HCT116 (cell line): ENCODE results near the gene DOLPP1. TPM values are rescaled to one million over a fixed set of nuclear protein-coding genes. Genes with fewer than 3 reads are reported as not detected.

Experiments used
- ATAC-seq: fragments of 200-7000 bp; cut with Tn5 transposase; 2 replicates; pipeline ENCODE4 v1.9.1; 2020; ENCODE audit warnings: mild to moderate bottlenecking, moderate library complexity
- BruUV-seq: library from RNA; stranded (reverse); fragments of 400-500 nt; replicated peaks from 2 replicates; lab custom pipeline; 2021; lab: Mats Ljungman, UMichigan
- CTCF ChIA-PET: fragments of 300-600 bp; sonication (Branson Sonifier 250); formaldehyde crosslinking; loops from one replicate; lab custom pipeline; 2021; ENCODE audit warnings: antibody characterized with exemption; lab: Charles Lee
- POLR2A ChIA-PET: fragments of 300-600, 350-600 bp; sonication (Branson Sonifier 250); formaldehyde crosslinking; loops from one replicate; lab custom pipeline; 2021; ENCODE audit warnings: antibody characterized with exemption; lab: Charles Lee
- RAD21 ChIA-PET, 2 experiments: fragments of 300-600 bp; sonication (Branson Sonifier 250); formaldehyde crosslinking; loops; one replicate each; lab custom pipeline; 2023; ENCODE audit warnings: low total read pairs in 2 of 2; ENCODE audit not compliant: uncharacterized antibody in 2 of 2, unreplicated experiment in 2 of 2, low non-redundant PET in 1 of 2; lab: Charles Lee
- DNase-seq: peaks from one replicate; pipeline ENCODE4 v3.0.0-alpha.2; 2010; ENCODE audit warnings: low read depth, low spot score
- H2AFZ ChIP-seq: fragments of 200-600 bp; shearing (Covaris generic), sonication (generic); 2 replicates; pipeline ENCODE4 v1.6.1; 2017; ENCODE audit warnings: low read depth, mixed run types, mixed read lengths, antibody characterized with exemption, low read length; ENCODE audit not compliant: poor library complexity, severe bottlenecking
- H3K27ac ChIP-seq: 2 replicates; pipeline ENCODE4 v1.5.1; 2012; ENCODE audit warnings: low read depth, low read length
- H3K27me3 ChIP-seq: fragments of 200-600 bp; sonication (generic); 2 replicates; pipeline ENCODE4 v1.6.1; 2016; ENCODE audit warnings: mixed run types, low read length, mixed read lengths; ENCODE audit not compliant: insufficient read depth
- H3K36me3 ChIP-seq, 2 experiments: fragments of 200-500 bp in 1 of 2; fragments of 200-600 bp in 1 of 2; sonication (Bioruptor generic) in 1 of 2; sonication (generic) in 1 of 2; 2 replicates each; pipeline versions ENCODE4 v1.5.1 to v1.6.1; 2014 to 2016; ENCODE audit warnings: low read length in 2 of 2, inconsistent platforms in 1 of 2, mixed read lengths in 1 of 2, mixed run types in 1 of 2; ENCODE audit not compliant: insufficient read depth in 2 of 2, control insufficient read depth in 1 of 2
- H3K4me1 ChIP-seq, 2 experiments: fragments of 200-600 bp in 1 of 2; sonication (generic) in 1 of 2; 2 replicates each; pipeline versions ENCODE4 v1.5.1 to v1.6.1; 2012 to 2017; ENCODE audit warnings: low read length in 2 of 2, inconsistent platforms in 1 of 2, mild to moderate bottlenecking in 1 of 2, mixed read lengths in 1 of 2, mixed run types in 1 of 2, moderate library complexity in 1 of 2; ENCODE audit not compliant: insufficient read depth in 2 of 2, control insufficient read depth in 1 of 2
- H3K4me2 ChIP-seq: fragments of 200-600 bp; sonication (generic); 2 replicates; pipeline ENCODE4 v1.6.1; 2017; ENCODE audit warnings: mixed run types, low read length, mixed read lengths
- H3K4me3 ChIP-seq, 2 experiments: fragments of 200-600 bp in 1 of 2; sonication (generic) in 1 of 2; replicated peaks in 1 of 2; 2 replicates each; pipeline ENCODE4 v1.5.1; 2011 to 2016; ENCODE audit warnings: low read length in 2 of 2, control low read depth in 1 of 2, low read depth in 1 of 2, mild to moderate bottlenecking in 1 of 2, mixed read lengths in 1 of 2, mixed run types in 1 of 2
- H3K79me2 ChIP-seq: fragments of 200-600 bp; sonication (generic); 2 replicates; pipeline ENCODE4 v1.6.1; 2017; ENCODE audit warnings: mild to moderate bottlenecking, mixed run types, low read length, moderate library complexity, mixed read lengths; ENCODE audit not compliant: insufficient read depth
- H3K9ac ChIP-seq: fragments of 200-600 bp; sonication (generic); 2 replicates; pipeline ENCODE4 v1.6.1; 2016; ENCODE audit warnings: low read length, mixed read lengths
- H3K9me2 ChIP-seq: fragments of 200-600 bp; sonication (generic), shearing (Covaris generic); 2 replicates; pipeline ENCODE4 v1.6.1; 2017; ENCODE audit warnings: mixed run types, mild to moderate bottlenecking, moderate library complexity; ENCODE audit not compliant: insufficient read depth
- H3K9me3 ChIP-seq, 2 experiments: fragments of 200-500 bp in 1 of 2; fragments of 200-600 bp in 1 of 2; sonication (Bioruptor generic) in 1 of 2; sonication (generic) in 1 of 2; 2 replicates each; pipeline ENCODE4 v1.6.1; 2014 to 2017; ENCODE audit warnings: low read length in 2 of 2, mixed read lengths in 2 of 2, inconsistent platforms in 1 of 2, low read depth in 1 of 2, mild to moderate bottlenecking in 1 of 2, mixed run types in 1 of 2, moderate library complexity in 1 of 2; ENCODE audit not compliant: control insufficient read depth in 1 of 2, insufficient read depth in 1 of 2
- H4K20me1 ChIP-seq: fragments of 200-600 bp; sonication (generic), shearing (Covaris generic); 2 replicates; pipeline ENCODE4 v1.6.1; 2017; ENCODE audit warnings: mixed run types, mild to moderate bottlenecking, moderate library complexity; ENCODE audit not compliant: insufficient read depth
- ATF3 ChIP-seq: IDR thresholded peaks from 2 replicates; pipeline ENCODE4 v1.6.1; 2012
- CEBPB ChIP-seq: IDR thresholded peaks from 2 replicates; pipeline ENCODE4 v1.6.1; 2012; ENCODE audit warnings: low read depth
- CTCF ChIP-seq, 3 experiments: fragments of 200-600 bp in 1 of 3; sonication (generic) in 1 of 3; IDR thresholded peaks in 2 of 3; conservative IDR thresholded peaks in 1 of 3; 2 replicates each; pipeline ENCODE4 v1.5.1; 2012 to 2017; ENCODE audit warnings: low read depth in 2 of 3, low read length in 2 of 3, antibody characterized with exemption in 1 of 3, borderline replicate concordance in 1 of 3, control low read depth in 1 of 3, mild to moderate bottlenecking in 1 of 3, mixed read lengths in 1 of 3, mixed run types in 1 of 3, moderate library complexity in 1 of 3; ENCODE audit not compliant: insufficient read depth in 1 of 3
- EGR1 ChIP-seq: IDR thresholded peaks from 2 replicates; pipeline ENCODE4 v1.6.1; 2012; ENCODE audit warnings: low read depth
- EZH2 ChIP-seq: fragments of 200-600 bp; sonication (generic); IDR thresholded peaks from 2 replicates; pipeline ENCODE4 v1.6.1; 2017; ENCODE audit warnings: antibody characterized with exemption, mixed run types
- EZH2phosphoT487 ChIP-seq: fragments of 200-600 bp; IDR thresholded peaks from 2 replicates; pipeline ENCODE4 v1.6.1; 2018; ENCODE audit warnings: antibody characterized with exemption, borderline replicate concordance
- MAX ChIP-seq: IDR thresholded peaks from 2 replicates; pipeline ENCODE4 v1.6.1; 2012
- POLR2AphosphoS5 ChIP-seq: IDR thresholded peaks from 2 replicates; pipeline ENCODE4 v1.6.1; 2011; ENCODE audit warnings: mild to moderate bottlenecking, low read depth, low read length, moderate library complexity
- RAD21 ChIP-seq: IDR thresholded peaks from 2 replicates; pipeline ENCODE4 v1.6.1; 2012; ENCODE audit warnings: low read depth, mild to moderate bottlenecking
- REST ChIP-seq: IDR thresholded peaks from 2 replicates; pipeline ENCODE4 v1.6.1; 2012; ENCODE audit warnings: low read depth
- SRF ChIP-seq: IDR thresholded peaks from 2 replicates; pipeline ENCODE4 v1.6.1; 2012; ENCODE audit warnings: low read depth
- TCF7L2 ChIP-seq: IDR thresholded peaks from 2 replicates; pipeline ENCODE4 v1.7.0; 2011; ENCODE audit warnings: borderline replicate concordance, inconsistent platforms; ENCODE audit not compliant: insufficient read depth, insufficient read length; ENCODE audit errors: extremely low read depth
- YY1 ChIP-seq: IDR thresholded peaks from 2 replicates; pipeline ENCODE4 v1.6.1; 2011; ENCODE audit warnings: low read length, low read depth, moderate library complexity, mild to moderate bottlenecking; ENCODE audit not compliant: insufficient replicate concordance; ENCODE audit errors: extremely low read depth
- ZFX ChIP-seq: fragments of 450-650 bp; IDR thresholded peaks from 2 replicates; pipeline ENCODE4 v1.6.1; 2017
- intact Hi-C: fragments of 100-400 bp; cut with micrococcal nuclease; formaldehyde crosslinking; loops from 2 replicates; pipeline ENCODE4 v1.10.0; 2022
- total RNA-seq: library from RNA; stranded (reverse); gene quantifications from one replicate; pipeline ENCODE4 v1.2.1, GENCODE V29; 2021; ENCODE audit not compliant: unreplicated experiment

Gene DOLPP1
- total RNA-seq, 1 experiment from 2014 or later = 17.4 TPM

GRCh38 chr9:129095170-129095667 is 14.3 kb downstream of the DOLPP1 start:
- Histone ChIP-seq H4K20me1 (no peaks in the 10 kb centered on the region), H3K27ac (no peak overlapping the region), H2AFZ (no peak overlapping the region), H3K4me1 (no peaks in the 10 kb centered on the region), H3K9ac (no peak overlapping the region), H3K9me3 (no peaks in the 10 kb centered on the region), H3K4me3 (no peak overlapping the region), H3K4me2 (no peak overlapping the region), H3K79me2 (no peaks in the 10 kb centered on the region), H3K36me3 (no peaks in the 10 kb centered on the region; a peak in 1 of 4 replicates), H3K9me2 (no peaks in the 10 kb centered on the region), H3K27me3 (no peaks in the 10 kb centered on the region)
- ChIA-PET RAD21 (no interaction called here), POLR2A (no interaction called here), CTCF (no interaction called here)
- BruUV-seq = no TSS peak
- intact Hi-C loops = no loop called here
- DNase-seq (no peak), ATAC-seq (no peak)
- TF ChIP-seq RAD21 (no peak), POLR2AphosphoS5 (no peak), CEBPB (no peak), TCF7L2 (no peak), ATF3 (no peak), EGR1 (no peak), ZFX (no peak), SRF (no peak), REST (no peak), CTCF (IDR thresholded peaks at IDR 0.05 in 2 of 3, conservative IDR thresholded peaks at IDR 0.05 in 1 of 3; ENCODE audit: borderline replicate concordance in 1 of 3, insufficient read depth in 1 of 3, low read depth in 2 of 3, low read length in 2 of 3) (no peak), YY1 (no peak), EZH2phosphoT487 (no peak), MAX (no peak), EZH2 (no peak)
